Stimulated activated CD8-positive, alpha-beta memory T cell treated with anti-CD3 and anti-CD28 coated beads, Interleukin-4, amount 100 ng/mL, for 4 hours (primary cell): Measurements from ENCODE around the gene ARHGAP31.

Experiments used
- DNase-seq, 2 donors: peaks; one replicate each; pipeline ENCODE4 v3.0.0-alpha.2; 2020; ENCODE audit warnings: low read depth in 2 of 2, low spot score in 1 of 2

ARHGAP31 gene

GRCh38 chr3:119433613-119434325, 139.6 kb downstream of the ARHGAP31 start:
- no peak for DNase-seq

- no peak for DNase-seq
Observed at GRCh38 chr3:119434703-119435102, 140.5 kb downstream of the ARHGAP31 start.

GRCh38 chr3:119436977-119437376, 142.8 kb downstream of the ARHGAP31 start:
- no peak for DNase-seq

GRCh38 chr3:119437691-119438258, 143.6 kb downstream of the ARHGAP31 start:
- no peak for DNase-seq

DNA sequence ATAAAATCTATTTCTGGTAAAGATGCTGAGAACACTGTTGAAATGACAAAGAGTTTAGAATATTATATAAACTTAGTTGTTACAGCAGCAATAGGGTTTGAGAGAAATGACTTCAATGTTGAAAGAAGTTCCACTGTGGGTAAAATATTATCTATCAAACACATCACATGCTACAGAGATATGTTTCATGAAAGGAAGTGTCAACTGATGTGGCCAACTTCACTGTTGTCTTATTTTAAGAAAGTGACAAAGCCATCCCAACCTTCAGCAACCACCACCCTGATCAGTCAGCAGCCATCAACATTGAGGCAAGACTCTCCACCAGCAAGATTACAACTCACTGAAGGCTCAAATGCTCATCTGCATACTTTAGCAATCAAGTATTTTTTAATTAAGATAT, 149.0 kb downstream of the ARHGAP31 start:
- DNase-seq, result no peak

DNA sequence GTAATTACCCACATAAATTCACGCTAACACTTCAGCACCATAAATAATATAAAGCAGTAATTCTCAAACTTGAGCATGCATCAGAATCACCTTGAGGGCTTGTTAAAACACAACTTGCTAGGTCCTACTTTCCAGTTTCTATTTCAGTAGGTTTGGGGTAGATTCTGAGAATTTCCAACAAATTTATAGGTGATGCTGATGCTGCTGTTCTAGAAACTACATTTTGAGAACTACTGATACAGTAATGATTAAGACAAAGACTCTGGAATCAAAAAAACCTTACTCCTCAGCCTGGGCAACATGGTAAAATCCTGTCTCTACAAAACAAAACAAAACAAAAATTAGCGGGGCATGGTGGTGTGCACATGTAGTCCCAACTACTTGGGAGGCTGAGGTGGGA, 150.4 kb downstream of the ARHGAP31 start:
- no peak for DNase-seq

GRCh38 chr3:119453822-119454221, 159.6 kb downstream of the ARHGAP31 start:
- DNase-seq, result no peak

- no peak for DNase-seq
Observed at GRCh38 chr3:119456469-119456868, 162.3 kb downstream of the ARHGAP31 start.

DNA sequence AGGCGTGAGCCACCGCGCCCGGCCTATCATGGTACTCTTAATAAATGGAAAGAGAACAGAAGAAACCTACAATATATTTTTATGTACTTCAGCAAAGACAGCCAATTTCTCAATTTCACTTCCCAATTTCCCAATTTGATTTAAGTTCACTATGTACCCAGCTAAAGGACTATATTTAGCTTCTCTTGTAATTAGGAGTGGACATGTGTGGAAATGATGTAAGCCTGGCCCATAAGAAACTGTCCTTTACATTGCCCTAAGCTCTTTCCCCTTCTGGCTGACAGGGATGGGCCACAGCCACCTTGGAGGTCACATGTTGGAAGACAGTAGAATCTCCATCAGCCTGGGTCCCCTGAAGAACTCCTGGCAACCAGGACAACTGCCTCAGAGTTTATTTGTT, 163.1 kb downstream of the ARHGAP31 start:
- no peak for DNase-seq

GRCh38 chr3:119463171-119464169, 169.3 kb downstream of the ARHGAP31 start, which contains the start of gene TMEM39A:
TSS of gene TMEM39A (minus strand) at chr3:119463615. CDS start at chr3:119462074, 1,541 bp downstream.
- peak; percentile 97 for DNase-seq

DNA sequence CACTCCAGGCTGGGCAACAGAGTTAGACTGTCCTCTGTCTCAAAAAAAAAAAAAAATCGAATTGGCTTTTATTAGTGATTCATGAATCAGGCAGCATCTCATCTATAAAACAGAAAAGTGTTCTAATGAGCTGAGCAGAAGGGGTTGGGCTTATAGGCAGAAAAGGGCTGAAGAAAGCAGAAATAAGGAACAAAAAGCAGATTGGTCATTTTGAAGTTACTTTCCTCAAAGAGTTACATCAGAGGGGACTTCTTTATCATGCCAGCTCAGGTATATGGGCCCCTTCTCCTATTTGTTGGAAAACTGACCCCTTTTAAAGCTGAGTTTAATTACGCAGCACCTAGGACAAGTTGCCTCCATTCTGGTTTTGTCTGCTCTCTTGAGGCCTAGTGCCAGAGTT, 173.9 kb downstream of the ARHGAP31 start:
- no peak for DNase-seq

- DNase-seq, result no peak
Observed at GRCh38 chr3:119469418-119470189, 175.4 kb downstream of the ARHGAP31 start.
